Esophagus muscularis mucosa (tissue), 4 donors: ENCODE measurements around the gene HEPN1. TPM values are rescaled to one million over a fixed set of nuclear protein-coding genes. Genes with fewer than 3 reads are reported as not detected.

Experiments used
- DNase-seq: peaks from one replicate; pipeline ENCODE4 v3.0.0-alpha.2; 2017; ENCODE audit errors: extremely low spot score
- H3K27ac ChIP-seq, 4 donors: fragments of 200-600 bp; sonication (generic); replicated peaks in 1 of 4; 1 replicate in 3 of 4; 2 replicates in 1 of 4; pipeline ENCODE4 v1.5.1; 2016 to 2019; ENCODE audit warnings: mild to moderate bottlenecking in 1 of 4
- H3K27me3 ChIP-seq, 4 donors: fragments of 200-600 bp; sonication (generic); one replicate each; pipeline versions ENCODE4 v1.5.1 to v1.6.0; 2016 to 2019
- H3K36me3 ChIP-seq, 4 donors: fragments of 200-600 bp; sonication (generic); one replicate each; pipeline ENCODE4 v1.5.1; 2016 to 2019
- H3K4me1 ChIP-seq, 4 donors: fragments of 200-600 bp; sonication (generic); one replicate each; pipeline ENCODE4 v1.5.1; 2016 to 2019
- H3K4me3 ChIP-seq, 4 donors: fragments of 200-600 bp; sonication (generic); 1 replicate in 2 of 4; 2 replicates in 2 of 4; pipeline ENCODE4 v1.5.1; 2016 to 2019; ENCODE audit warnings: mild to moderate bottlenecking in 4 of 4, moderate library complexity in 1 of 4
- H3K9me3 ChIP-seq, 4 donors: fragments of 200-600 bp; sonication (generic); 1 replicate in 3 of 4; 2 replicates in 1 of 4; pipeline ENCODE4 v1.5.1; 2016 to 2019
- CTCF ChIP-seq, 3 experiments: fragments of 200-600 bp in 2 of 3; fragments of 450-650 bp in 1 of 3; sonication (generic) in 2 of 3; IDR thresholded peaks; one replicate each; pipeline ENCODE4 v1.5.1; 2017 to 2019; ENCODE audit warnings: antibody characterized with exemption in 3 of 3, mild to moderate bottlenecking in 2 of 3, moderate library complexity in 1 of 3
- EP300 ChIP-seq: sonication (generic); formaldehyde crosslinking; IDR thresholded peaks from one replicate; pipeline ENCODE4 v1.6.1; 2017; ENCODE audit warnings: antibody characterized with exemption
- POLR2A ChIP-seq: fragments of 450-650 bp; IDR thresholded peaks from one replicate; pipeline ENCODE4 v1.6.1; 2017; ENCODE audit warnings: antibody characterized with exemption, moderate library complexity, mild to moderate bottlenecking, low read depth
- POLR2AphosphoS5 ChIP-seq, 2 donors: sonication (generic); formaldehyde crosslinking; IDR thresholded peaks; one replicate each; pipeline ENCODE4 v1.6.1; 2017; ENCODE audit warnings: antibody characterized with exemption in 2 of 2
- WGBS: methylation state at CpG from one replicate; pipeline ENCODE4 v1.1.5; 2018; 5-methylcytosine and 5-hydroxymethylcytosine counted together
- intact Hi-C: fragments of 100-400 bp; cut with DNase I; formaldehyde crosslinking; loops from one replicate; pipeline ENCODE4 v1.15.1; 2023
- total RNA-seq, 4 donors: library from RNA; depleted of rRNA; stranded (reverse); fragments of >200 nt; gene quantifications; one replicate each; pipeline versions ENCODE4 v1.1.0 to v1.2.1, GENCODE V29; 2016

Gene HEPN1
- total RNA-seq, 4 donors from 2014 or later = not detected

GRCh38 chr11:124935548-124936514 is 16.8 kb downstream of the HEPN1 start, which contains the start of gene HEPACAM:
TSS of gene HEPACAM (minus strand) at chr11:124936047. CDS start at chr11:124936006, 41 bp downstream.
- Histone ChIP-seq H3K4me3 (peak within 1 kb of the TSS in 1 of 4 donors; percentile 4), H3K9me3 (no peaks in the 10 kb centered on the region), H3K27ac (no peak within 1 kb of the TSS), H3K27me3 (peaks cover 0 to 19% (median 0%) of the 10 kb centered on the region in 4 donors), H3K4me1 (no peaks in the 10 kb centered on the region), H3K36me3 (no peaks in the 10 kb centered on the region)
- TF ChIP-seq EP300 = no peak
- no peak for TF ChIP-seq POLR2A
- TF ChIP-seq POLR2AphosphoS5 (IDR thresholded peaks at IDR 0.05) = no peak
- TF ChIP-seq CTCF (IDR thresholded peaks at IDR 0.05) = no peak
- DNase-seq = no peak
- intact Hi-C loops = no loop called here
- 83% methylated on average over 18 of the region's 18 CpGs for WGBS

GRCh38 chr11:124937336-124937935 is 18.4 kb downstream of the HEPN1 start:
- H3K9me3 ChIP-seq = no peaks in the 10 kb centered on the region
- H3K27me3 ChIP-seq = peaks cover 0 to 19% (median 0%) of the 10 kb centered on the region in 4 donors
- H3K36me3 ChIP-seq = no peaks in the 10 kb centered on the region
- 81% methylated on average over 3 of the region's 3 CpGs for WGBS
- TF ChIP-seq POLR2A (no peak), EP300 (no peak), POLR2AphosphoS5 (IDR thresholded peaks at IDR 0.05) (no peak), CTCF (IDR thresholded peaks at IDR 0.05) (no peak)
- H3K4me3 ChIP-seq = no peak overlapping the region
- no peak for DNase-seq
- H3K27ac ChIP-seq = no peak overlapping the region
- intact Hi-C loops = no loop called here
- H3K4me1 ChIP-seq = no peaks in the 10 kb centered on the region

GRCh38 chr11:124938206-124938765 is 19.2 kb downstream of the HEPN1 start:
- DNase-seq = no peak
- H3K9me3 ChIP-seq = no peaks in the 10 kb centered on the region
- 74% methylated on average over 6 of the region's 6 CpGs for WGBS
- no peaks in the 10 kb centered on the region for H3K4me1 ChIP-seq
- no peak overlapping the region for H3K4me3 ChIP-seq
- no peak for TF ChIP-seq CTCF (IDR thresholded peaks at IDR 0.05)
- no peak for TF ChIP-seq POLR2AphosphoS5 (IDR thresholded peaks at IDR 0.05)
- TF ChIP-seq EP300 = no peak
- no peak for TF ChIP-seq POLR2A
- peaks cover 0 to 19% (median 0%) of the 10 kb centered on the region in 4 donors for H3K27me3 ChIP-seq
- intact Hi-C loops = no loop called here
- H3K27ac ChIP-seq = no peak overlapping the region
- H3K36me3 ChIP-seq = no peaks in the 10 kb centered on the region

GRCh38 chr11:124938970-124939369 is 19.9 kb downstream of the HEPN1 start:
- no peaks in the 10 kb centered on the region for H3K9me3 ChIP-seq
- DNase-seq = no peak
- intact Hi-C loops = no loop called here
- 71% methylated on average over 6 of the region's 6 CpGs for WGBS
- TF ChIP-seq CTCF (IDR thresholded peaks at IDR 0.05) (no peak), POLR2A (no peak), EP300 (no peak), POLR2AphosphoS5 (IDR thresholded peaks at IDR 0.05) (no peak)
- H3K27me3 ChIP-seq = peaks cover 0 to 19% (median 0%) of the 10 kb centered on the region in 4 donors
- H3K27ac ChIP-seq = no peak overlapping the region
- no peaks in the 10 kb centered on the region for H3K4me1 ChIP-seq
- no peak overlapping the region for H3K4me3 ChIP-seq
- no peaks in the 10 kb centered on the region for H3K36me3 ChIP-seq
